ENCODE measurements around the gene OSBPL10.

OSBPL10 gene

DNA sequence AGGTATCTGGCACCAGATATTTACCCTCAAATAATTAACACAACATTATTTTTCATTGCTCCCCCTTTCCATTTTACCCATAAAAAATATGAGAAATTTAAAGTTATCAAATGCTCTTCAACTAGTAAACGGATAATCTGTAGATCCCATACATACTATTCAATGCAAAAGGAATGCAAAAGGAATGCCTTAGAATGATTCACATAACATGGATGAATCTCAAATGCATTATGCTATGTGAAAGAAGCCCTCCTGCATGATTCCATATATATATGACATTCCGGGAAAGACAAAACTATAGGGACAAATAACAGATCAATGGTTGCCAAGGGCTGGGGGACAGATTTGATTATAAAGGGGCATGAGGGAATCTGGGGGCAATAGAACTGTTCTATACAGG, 252.7 kb downstream of the OSBPL10 start:
- no peak for DNase-seq

GRCh38 chr3:31725976-31726375, 255.1 kb downstream of the OSBPL10 start:
- no peak for DNase-seq

DNA sequence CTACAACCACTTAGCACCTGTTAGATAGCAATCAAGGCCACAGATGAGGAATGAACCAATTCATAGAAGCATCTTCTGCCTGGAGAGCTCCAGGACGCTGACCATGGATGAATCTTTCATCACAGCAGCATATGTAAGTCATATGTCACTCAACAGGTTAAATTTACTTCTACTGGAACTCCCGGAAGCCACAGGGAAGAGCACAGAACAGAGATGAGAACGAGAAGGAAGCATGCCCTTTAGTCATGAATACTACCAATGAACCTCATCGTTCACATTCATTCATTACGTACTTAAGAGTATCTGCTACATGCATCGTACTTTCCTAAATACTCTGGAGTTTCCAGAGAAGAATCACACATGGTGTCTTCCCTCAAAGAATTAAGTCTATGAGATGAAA, 255.5 kb downstream of the OSBPL10 start:
- no peak for DNase-seq

DNA sequence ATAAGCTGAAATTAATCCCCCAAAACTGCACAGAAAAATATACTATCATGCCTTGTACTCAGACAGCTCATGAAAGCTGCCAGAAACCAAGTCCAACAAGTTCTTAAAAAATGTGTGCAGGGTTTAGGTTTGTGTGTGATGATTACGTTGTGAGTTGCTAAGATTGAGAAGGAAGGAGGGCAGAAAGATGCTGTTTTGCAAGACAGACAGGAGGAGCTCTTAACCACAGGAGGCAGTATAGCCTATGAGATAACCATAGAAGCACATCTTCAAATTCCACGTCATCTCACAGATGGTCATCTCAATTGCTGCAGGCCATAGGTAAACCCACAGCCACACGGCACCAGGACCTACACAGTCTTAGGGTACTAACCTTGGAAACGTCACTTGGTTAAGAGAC, 256.4 kb downstream of the OSBPL10 start:
- DNase-seq, result no peak

DNA sequence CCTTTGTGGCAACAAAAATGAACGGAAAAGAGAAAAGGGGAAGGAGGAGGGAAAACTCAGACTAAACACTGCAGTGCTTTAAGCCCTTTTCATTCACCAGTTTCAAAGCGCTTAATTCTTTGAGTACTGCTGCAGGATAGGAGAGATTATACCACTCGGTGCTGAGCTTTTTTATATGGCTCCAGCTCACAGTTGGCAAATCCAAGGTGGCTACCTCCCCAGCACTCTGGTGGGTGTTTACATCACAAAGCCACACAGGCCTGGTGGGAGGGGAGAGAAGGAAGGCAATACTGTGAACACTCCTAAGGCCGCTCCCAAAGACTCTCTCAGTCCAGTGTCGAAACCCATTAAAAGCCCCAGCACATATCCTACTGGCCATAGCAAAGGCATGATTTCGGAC, 256.9 kb downstream of the OSBPL10 start:
- no peak for DNase-seq

- DNase-seq, result no peak
Observed at GRCh38 chr3:31723701-31724100, 257.4 kb downstream of the OSBPL10 start.

DNA sequence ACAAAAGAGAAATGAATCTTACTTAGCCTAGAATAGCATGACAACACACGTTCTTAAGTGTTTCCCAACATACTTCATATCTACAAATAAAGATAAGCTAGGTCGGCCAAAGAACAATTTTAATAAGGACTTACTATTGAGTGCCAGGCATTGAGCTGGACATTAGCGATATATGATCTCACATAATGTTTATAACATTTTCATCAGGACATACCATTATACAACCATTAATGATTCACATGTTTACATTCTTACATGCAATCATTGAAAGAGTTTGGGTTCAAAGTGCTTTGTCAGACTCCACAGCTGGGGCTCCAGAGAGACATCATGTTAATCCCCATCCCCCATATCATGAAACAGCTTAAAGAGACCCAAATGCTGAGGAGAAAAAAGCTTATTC, 259.4 kb downstream of the OSBPL10 start:
- no peak for DNase-seq

DNA sequence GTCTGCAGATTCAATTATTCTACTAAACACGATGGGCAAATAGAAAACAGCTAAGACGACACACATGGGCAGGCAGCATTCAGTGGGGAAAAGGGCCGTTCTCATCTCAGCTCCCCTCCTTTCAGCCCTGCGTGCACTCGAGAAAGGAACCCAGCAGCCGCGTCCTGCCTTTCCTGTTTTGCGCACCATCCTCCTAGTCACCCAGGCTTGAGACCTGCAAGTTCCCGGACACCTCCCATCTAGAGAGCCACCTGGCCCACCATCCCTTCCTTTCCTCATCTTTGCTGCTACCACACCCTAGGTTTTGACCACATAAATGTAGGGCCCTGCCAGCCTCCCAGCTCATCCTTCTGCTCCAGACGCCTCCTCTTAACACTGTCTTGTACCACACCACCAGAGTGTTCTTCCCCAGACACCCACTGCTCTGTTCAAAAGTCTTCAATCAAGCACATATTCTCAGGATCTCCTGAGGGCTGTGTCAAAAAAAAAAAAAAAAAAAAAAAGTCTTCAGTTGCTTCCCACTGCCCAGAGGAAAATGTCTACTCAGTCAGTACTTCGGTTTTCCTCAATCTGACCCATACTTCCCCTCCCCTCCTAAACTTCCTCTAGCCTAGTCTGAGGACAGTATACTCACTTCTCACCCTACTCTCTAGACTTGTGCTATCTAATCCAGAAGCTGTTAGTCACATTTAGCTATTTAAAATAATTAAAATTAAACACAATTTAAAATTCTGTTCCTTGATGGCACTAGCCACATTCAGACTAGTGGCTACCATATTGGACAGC, 266.4 kb downstream of the OSBPL10 start:
- no peak for DNase-seq

- DNase-seq, result no peak
Observed at GRCh38 chr3:31713816-31714215, 267.2 kb downstream of the OSBPL10 start.

- DNase-seq, result no peak
Observed at GRCh38 chr3:31710123-31710803, 270.8 kb downstream of the OSBPL10 start.

DNA sequence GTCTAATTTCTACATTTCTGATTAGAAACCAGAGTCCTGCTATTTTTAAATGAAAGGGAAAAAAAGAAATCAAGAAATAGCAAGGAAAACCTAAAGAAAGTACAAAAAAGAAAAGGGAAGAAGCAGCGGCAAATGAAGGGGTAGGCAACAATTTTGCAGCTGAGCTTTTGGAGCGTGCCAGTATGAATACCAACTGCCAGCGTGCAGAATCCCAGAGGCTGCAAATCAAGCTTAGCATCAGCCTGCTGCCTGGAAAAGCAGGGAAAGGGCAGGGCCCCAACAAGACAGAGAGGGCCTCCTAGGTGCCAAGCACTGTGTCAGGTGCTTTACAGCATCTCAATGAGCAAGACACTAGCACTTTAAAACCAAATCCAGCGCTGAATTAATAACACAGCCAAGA, 271.5 kb downstream of the OSBPL10 start:
- DNase-seq, result no peak

DNA sequence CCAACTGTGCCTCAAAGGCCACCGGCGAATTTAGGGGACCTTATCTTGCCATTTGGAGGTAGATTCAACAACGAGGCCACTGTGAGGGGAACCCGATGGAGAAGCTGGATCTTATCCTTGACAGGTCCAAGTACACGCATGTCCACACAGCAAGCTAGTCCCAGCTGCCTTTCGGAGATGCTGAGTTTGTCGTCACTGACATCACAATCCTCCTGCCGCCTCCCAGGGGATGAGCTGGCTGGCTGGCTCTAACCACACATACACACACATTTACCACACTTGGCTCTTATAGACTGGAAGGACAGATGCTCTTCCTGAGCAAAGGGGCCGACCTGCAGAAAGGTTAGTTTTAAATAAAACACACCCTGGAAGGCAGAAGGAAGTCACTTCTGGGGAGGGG, 272.1 kb downstream of the OSBPL10 start:
- DNase-seq, result no peak

GRCh38 chr3:31707286-31707685, 273.8 kb downstream of the OSBPL10 start:
- no peak for DNase-seq

DNA sequence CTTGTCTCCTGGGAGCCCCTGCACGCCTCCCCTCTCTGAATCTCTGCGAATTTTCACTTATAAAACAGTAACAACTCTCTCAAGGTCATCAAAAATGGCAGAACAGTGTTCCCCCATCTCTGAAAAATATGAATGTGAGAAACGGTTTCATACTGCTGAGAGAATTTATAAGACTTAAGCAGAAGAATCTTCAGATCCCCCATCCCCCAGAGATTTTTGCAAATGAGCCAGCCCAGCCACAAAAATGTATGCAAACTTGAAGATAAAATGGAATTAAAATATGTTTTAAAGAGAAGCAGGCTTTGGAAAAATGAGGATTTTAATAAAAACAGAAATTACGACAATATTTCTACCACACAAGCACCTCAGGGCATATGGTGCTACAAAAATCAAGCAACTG, 275.3 kb downstream of the OSBPL10 start:
- no peak for DNase-seq

DNA sequence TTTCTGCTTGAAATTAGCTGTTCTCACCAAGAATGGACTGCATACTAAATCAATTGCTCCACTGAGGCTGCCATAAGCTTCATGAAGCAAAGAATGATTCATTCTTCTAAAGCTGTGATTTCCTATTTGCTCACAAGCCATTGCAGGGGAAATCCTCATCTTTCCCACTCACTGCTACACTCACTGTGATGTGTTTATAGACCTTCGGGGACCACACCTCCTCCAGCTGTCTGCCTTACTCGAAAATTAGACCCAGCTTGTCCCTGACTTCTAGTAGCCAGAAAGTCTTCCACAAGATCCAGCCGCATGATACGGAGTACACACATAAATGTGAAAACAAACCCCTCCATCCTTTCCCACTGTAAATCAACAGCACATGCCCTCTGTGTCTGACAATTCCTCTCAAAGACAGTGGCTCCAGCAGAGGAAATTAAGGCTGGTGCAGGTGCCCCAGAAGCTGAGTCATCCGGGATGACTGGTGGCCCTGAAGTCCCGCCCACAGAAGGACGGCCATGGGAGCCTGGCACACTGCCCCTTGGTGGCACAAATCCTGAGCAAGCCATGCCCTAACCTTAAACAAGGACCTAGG, 276.4 kb downstream of the OSBPL10 start:
- DNase-seq, result no peak

GRCh38 chr3:31704156-31704555, 276.9 kb downstream of the OSBPL10 start:
- no peak for DNase-seq

DNA sequence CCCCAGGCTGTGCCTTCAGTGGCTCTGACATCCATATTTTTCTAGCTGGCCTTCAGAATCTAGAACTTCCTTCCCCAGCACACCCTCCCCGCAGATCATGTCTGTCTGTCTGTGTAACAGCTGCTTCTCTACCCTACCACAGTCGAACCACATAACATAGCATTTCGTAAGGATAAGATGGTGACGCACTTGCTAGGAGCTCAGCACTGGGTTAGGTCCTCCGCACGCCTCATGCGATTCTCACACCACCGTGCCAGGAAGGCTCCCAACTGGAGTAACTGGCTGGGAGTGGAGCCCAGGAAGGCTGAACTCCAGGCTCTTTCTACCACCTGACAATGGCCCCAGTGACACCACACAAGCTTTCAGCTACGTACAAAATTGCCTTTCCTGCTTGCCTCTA, 279.8 kb downstream of the OSBPL10 start:
- no peak for DNase-seq

GRCh38 chr3:31699309-31699953, 281.6 kb downstream of the OSBPL10 start:
- no peak for DNase-seq

- DNase-seq, result no peak
Observed at GRCh38 chr3:31696815-31697548, 284.1 kb downstream of the OSBPL10 start.

GRCh38 chr3:31696009-31696297, 285.1 kb downstream of the OSBPL10 start:
- DNase-seq, result no peak

- no peak for DNase-seq
Observed at GRCh38 chr3:31695280-31696008, 285.6 kb downstream of the OSBPL10 start.

GRCh38 chr3:31693346-31693745, 287.7 kb downstream of the OSBPL10 start:
- no peak for DNase-seq

- DNase-seq, result peak; percentile 15
Observed at GRCh38 chr3:31692751-31693150, 288.3 kb downstream of the OSBPL10 start.
